ENCODE results near the gene RESP18.
"Not testable (repeated sequence)": the region's sequence is repeated elsewhere in the genome, so short reads cannot be mapped to it uniquely, and the experiment has no call there.

Gene RESP18

DNA sequence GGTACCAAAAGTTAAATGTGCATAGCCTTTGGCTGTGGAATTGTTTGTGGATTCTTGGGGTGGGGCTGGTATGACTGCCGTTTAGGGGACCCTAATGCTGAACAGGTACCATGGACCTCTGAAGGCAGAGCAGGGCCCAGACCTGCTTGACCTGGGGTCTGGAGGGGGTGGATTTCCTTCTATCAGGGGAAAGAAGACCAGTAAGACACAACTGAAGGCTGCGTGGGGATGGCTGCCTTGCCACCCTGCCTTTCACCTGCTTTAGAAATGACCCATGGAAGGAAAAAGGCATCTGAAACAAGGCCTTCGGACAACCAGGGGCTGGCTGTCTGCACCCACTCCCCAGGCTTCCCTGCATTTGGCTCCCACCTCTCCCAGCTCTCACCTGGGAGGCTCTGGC, 17.7 kb upstream of the RESP18 start:
- H3K9me3 Mint-ChIP-seq, result no peaks in the 10 kb centered on the region
- H3K4me3 Mint-ChIP-seq, result no peak overlapping the region
- no peaks in the 10 kb centered on the region for H3K4me1 Mint-ChIP-seq (ENCODE audit: low read depth)
- no peak overlapping the region for H3K27ac Mint-ChIP-seq
- peaks cover 37% of the 10 kb centered on the region for H3K27me3 Mint-ChIP-seq (ENCODE audit: low read depth)
- no peaks in the 10 kb centered on the region for H3K36me3 Mint-ChIP-seq (ENCODE audit: low read depth)

DNA sequence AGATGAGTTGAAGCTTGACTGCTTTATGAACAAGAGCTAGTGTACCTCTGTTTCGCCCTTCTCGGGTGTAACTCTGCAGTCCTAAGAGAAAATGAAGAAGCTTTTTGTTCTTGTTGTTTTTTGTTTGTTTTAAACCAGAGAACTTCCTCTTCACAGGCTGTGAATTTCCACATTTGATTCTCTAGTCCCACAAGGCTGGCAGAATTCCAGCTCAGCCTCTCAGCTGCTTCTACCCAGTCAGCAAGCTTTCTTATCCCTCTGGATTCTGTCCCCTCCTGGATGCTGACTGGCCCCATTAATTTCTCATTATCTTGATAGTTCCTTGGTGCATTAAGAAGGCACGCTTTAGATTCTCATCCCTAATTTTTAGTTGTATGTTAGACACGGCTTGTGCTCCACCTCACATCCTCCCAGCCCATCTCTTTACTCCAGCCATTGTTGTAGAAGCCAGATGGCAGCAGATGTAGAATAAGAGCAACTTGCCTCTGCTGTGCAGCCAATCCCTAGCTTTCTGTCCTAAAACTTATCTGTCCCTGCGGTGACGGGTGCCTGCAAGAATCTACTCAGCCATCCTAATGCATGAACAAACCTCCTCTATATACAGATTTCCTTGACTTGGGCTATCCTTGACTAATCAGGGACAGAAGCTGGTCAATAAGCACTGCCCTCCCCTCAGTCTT, 12.3 kb upstream of the RESP18 start:
- no peaks in the 10 kb centered on the region for H3K36me3 Mint-ChIP-seq (ENCODE audit: low read depth)
- H3K4me1 Mint-ChIP-seq (ENCODE audit: low read depth), result no peaks in the 10 kb centered on the region
- H3K27me3 Mint-ChIP-seq (ENCODE audit: low read depth), result peaks cover 32% of the 10 kb centered on the region
- H3K9me3 Mint-ChIP-seq, result no peaks in the 10 kb centered on the region
- H3K4me3 Mint-ChIP-seq, result no peak overlapping the region
- no peak overlapping the region for H3K27ac Mint-ChIP-seq

GRCh38 chr2:219335373-219335786, 2.8 kb upstream of the RESP18 start:
- Mint-ChIP-seq H3K36me3 (ENCODE audit: low read depth) (no peaks in the 10 kb centered on the region), H3K4me1 (ENCODE audit: low read depth) (no peaks in the 10 kb centered on the region), H3K9me3 (peaks cover 5% of the 10 kb centered on the region), H3K27ac (no peak overlapping the region), H3K4me3 (no peak overlapping the region), H3K27me3 (ENCODE audit: low read depth) (peaks cover 76% of the 10 kb centered on the region)

GRCh38 chr2:219334076-219334475, 1.5 kb upstream of the RESP18 start:
- peaks cover 81% of the 10 kb centered on the region for H3K27me3 Mint-ChIP-seq (ENCODE audit: low read depth)
- no peak overlapping the region for H3K27ac Mint-ChIP-seq
- no peak overlapping the region for H3K4me3 Mint-ChIP-seq

GRCh38 chr2:219331560-219332213, 857 bp downstream of the RESP18 start:
- Mint-ChIP-seq H3K9me3 (peaks cover 5% of the 10 kb centered on the region), H3K27me3 (ENCODE audit: low read depth) (peaks cover 75% of the 10 kb centered on the region), H3K4me1 (ENCODE audit: low read depth) (no peaks in the 10 kb centered on the region), H3K27ac (no peak overlapping the region), H3K4me3 (no peak overlapping the region), H3K36me3 (ENCODE audit: low read depth) (no peaks in the 10 kb centered on the region)

More at GRCh38 chr2:219334076-219334475, 1.5 kb upstream of the RESP18 start:
- H3K4me1 Mint-ChIP-seq (ENCODE audit: low read depth), result no peaks in the 10 kb centered on the region
- H3K9me3 Mint-ChIP-seq, result peaks cover 5% of the 10 kb centered on the region
- no peaks in the 10 kb centered on the region for H3K36me3 Mint-ChIP-seq (ENCODE audit: low read depth)

DNA sequence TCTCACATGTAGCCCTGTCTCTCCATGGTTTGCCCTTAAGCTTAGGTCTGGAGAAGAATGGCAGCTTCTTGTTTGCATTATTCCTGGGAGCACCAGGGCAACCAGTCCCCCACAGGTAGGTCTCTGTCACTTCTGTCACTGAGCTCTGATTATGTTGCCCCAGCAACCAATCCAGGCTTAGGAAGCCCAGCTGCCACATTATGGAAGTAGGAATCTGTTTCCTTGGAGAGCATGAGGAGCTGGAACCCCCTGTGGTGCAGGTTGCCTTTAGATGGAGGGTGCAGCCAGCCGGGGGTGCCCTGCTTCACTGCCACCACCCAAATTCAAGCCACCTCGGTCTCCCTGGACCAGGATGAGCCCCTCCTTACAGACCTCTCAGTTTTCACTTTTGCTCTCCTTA, 4.8 kb downstream of the RESP18 start:
- Mint-ChIP-seq H3K27me3 (ENCODE audit: low read depth) (peaks cover 45% of the 10 kb centered on the region), H3K27ac (no peak overlapping the region), H3K36me3 (ENCODE audit: low read depth) (no peaks in the 10 kb centered on the region), H3K4me1 (ENCODE audit: low read depth) (no peaks in the 10 kb centered on the region), H3K4me3 (no peak overlapping the region), H3K9me3 (no peaks in the 10 kb centered on the region)

DNA sequence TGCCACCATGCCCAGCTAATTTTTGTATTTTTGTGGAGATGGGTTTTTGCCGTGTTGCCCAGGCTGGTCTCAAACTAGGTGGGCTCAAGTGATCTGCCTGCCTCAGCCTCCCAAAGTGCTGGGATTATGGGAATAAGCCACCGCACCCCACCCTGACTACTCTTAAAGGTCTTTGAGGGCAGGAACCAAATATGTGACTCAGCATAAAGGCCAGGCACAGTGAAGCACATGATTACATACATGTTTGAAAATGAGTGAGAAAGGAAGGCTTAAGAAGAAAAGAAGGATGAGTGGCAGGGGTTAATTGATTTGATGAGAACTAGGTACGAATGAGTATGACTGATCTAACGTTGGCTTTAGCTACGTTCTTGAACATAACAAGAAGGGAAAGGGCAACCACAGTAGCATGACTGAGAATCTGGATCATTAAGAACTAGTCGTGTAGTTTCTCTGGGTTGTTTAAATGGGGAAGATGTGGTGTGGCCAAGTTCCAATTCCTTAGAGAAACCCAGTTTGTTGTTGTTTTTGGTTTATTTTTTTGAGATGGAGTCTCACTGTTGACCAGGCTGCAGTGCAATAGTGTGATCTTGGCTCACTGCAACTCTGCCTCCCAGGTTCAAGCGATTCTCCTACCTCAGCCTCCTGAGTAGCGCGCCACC, 6.8 kb downstream of the RESP18 start:
- H3K27me3 Mint-ChIP-seq (ENCODE audit: low read depth), result peaks cover 37% of the 10 kb centered on the region
- H3K4me3 Mint-ChIP-seq, result no peak overlapping the region
- no peaks in the 10 kb centered on the region for H3K9me3 Mint-ChIP-seq
- H3K4me1 Mint-ChIP-seq (ENCODE audit: low read depth), result peaks cover 2% of the 10 kb centered on the region
- H3K36me3 Mint-ChIP-seq (ENCODE audit: low read depth), result no peaks in the 10 kb centered on the region
- H3K27ac Mint-ChIP-seq, result no peak overlapping the region

DNA sequence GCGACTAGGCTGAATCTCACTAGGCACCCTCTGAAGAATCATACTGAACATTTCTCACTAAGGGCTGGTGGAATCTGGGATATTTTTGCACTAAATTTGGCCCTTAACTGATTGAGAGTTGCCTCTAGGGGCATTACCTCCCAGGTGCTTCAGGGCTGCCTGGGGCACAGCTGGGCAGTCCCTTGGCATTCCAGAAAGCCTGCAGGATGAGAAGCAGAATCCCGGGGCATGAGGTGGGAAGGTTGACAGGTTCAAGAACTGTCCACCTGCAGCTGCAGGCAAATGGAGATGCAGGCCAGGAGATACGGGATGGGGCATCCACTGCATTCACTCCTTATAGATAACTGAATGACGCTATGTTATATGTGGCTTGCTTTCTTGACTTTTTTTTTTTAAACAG, 7.4 kb downstream of the RESP18 start:
- Mint-ChIP-seq H3K9me3 (no peaks in the 10 kb centered on the region), H3K36me3 (ENCODE audit: low read depth) (no peaks in the 10 kb centered on the region), H3K27ac (no peak overlapping the region), H3K27me3 (ENCODE audit: low read depth) (peaks cover 31% of the 10 kb centered on the region), H3K4me3 (no peak overlapping the region), H3K4me1 (ENCODE audit: low read depth) (peaks cover 2% of the 10 kb centered on the region)

DNA sequence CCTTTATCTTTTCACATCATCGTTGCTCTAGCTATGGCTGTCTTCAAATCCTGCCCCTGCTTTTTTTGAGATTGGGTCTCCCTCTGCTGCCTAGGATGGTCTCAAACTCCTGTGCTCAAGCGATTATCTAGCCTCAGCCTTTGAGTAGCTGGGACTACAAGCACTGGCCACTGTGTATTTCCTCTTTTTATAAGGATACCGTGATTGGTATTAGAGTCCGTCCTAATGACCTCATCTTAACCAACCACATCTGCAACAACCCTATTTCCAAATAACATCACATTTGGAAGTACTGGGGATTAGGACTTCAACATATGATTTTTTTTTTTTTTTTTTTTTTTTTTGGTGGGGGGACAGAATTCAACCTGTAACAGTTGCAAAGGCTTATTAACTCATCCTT, 9.1 kb downstream of the RESP18 start:
- Mint-ChIP-seq H3K27ac (no peak overlapping the region), H3K36me3 (ENCODE audit: low read depth) (no peaks in the 10 kb centered on the region)

GRCh38 chr2:219314804-219315468, 17.6 kb downstream of the RESP18 start:
- Mint-ChIP-seq H3K27me3 (ENCODE audit: low read depth) (peaks cover 14% of the 10 kb centered on the region), H3K27ac (no peak overlapping the region)

More for the DNA sequence above, 9.1 kb downstream of the RESP18 start:
- peaks cover 2% of the 10 kb centered on the region for H3K4me1 Mint-ChIP-seq (ENCODE audit: low read depth)
- H3K4me3 Mint-ChIP-seq, result no peak overlapping the region
- H3K27me3 Mint-ChIP-seq (ENCODE audit: low read depth), result peaks cover 23% of the 10 kb centered on the region
- no peaks in the 10 kb centered on the region for H3K9me3 Mint-ChIP-seq

GRCh38 chr2:219312683-219313263, 19.8 kb downstream of the RESP18 start:
- H3K9me3 Mint-ChIP-seq; H3K27ac Mint-ChIP-seq; H3K4me3 Mint-ChIP-seq; H3K36me3 Mint-ChIP-seq (ENCODE audit: low read depth); H3K4me1 Mint-ChIP-seq (ENCODE audit: low read depth): not testable (repeated sequence)
- H3K27me3 Mint-ChIP-seq (ENCODE audit: low read depth), result peaks cover 30% of the 10 kb centered on the region

More at GRCh38 chr2:219314804-219315468, 17.6 kb downstream of the RESP18 start:
- Mint-ChIP-seq H3K36me3 (ENCODE audit: low read depth) (no peaks in the 10 kb centered on the region), H3K9me3 (no peaks in the 10 kb centered on the region), H3K4me1 (ENCODE audit: low read depth) (no peaks in the 10 kb centered on the region), H3K4me3 (no peak overlapping the region)

DNA sequence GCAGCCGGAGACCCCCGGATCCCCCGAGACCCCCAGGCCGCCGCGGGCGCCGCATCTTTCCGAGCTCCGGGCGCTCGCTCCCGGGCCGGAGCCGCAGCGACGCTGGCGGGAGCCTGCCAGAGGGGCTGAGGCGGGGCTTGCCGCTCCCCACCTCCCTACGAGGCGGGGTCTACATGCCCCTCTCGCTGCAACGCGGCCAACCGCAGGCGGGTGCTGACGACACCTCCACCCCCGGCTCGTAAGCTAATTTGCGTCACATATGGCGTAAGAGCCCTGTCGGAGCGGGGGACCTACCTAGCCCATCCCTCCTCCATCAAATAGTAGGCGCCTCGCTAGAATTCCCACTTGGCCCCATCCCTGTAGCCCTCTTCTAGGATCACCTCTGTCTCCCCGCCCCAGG, 23.3 kb downstream of the RESP18 start, which contains the start of gene PTPRN:
PTPRN (minus strand) TSS at position 124 of the 400 bp plus-strand sequence; CDS start at position 55, 69 bp downstream.
- Mint-ChIP-seq H3K27ac (no peak within 1 kb of the TSS), H3K4me1 (ENCODE audit: low read depth) (no peaks in the 10 kb centered on the region), H3K27me3 (ENCODE audit: low read depth) (peaks cover 53% of the 10 kb centered on the region), H3K4me3 (no peak within 1 kb of the TSS), H3K9me3 (no peaks in the 10 kb centered on the region), H3K36me3 (ENCODE audit: low read depth) (no peaks in the 10 kb centered on the region)

DNA sequence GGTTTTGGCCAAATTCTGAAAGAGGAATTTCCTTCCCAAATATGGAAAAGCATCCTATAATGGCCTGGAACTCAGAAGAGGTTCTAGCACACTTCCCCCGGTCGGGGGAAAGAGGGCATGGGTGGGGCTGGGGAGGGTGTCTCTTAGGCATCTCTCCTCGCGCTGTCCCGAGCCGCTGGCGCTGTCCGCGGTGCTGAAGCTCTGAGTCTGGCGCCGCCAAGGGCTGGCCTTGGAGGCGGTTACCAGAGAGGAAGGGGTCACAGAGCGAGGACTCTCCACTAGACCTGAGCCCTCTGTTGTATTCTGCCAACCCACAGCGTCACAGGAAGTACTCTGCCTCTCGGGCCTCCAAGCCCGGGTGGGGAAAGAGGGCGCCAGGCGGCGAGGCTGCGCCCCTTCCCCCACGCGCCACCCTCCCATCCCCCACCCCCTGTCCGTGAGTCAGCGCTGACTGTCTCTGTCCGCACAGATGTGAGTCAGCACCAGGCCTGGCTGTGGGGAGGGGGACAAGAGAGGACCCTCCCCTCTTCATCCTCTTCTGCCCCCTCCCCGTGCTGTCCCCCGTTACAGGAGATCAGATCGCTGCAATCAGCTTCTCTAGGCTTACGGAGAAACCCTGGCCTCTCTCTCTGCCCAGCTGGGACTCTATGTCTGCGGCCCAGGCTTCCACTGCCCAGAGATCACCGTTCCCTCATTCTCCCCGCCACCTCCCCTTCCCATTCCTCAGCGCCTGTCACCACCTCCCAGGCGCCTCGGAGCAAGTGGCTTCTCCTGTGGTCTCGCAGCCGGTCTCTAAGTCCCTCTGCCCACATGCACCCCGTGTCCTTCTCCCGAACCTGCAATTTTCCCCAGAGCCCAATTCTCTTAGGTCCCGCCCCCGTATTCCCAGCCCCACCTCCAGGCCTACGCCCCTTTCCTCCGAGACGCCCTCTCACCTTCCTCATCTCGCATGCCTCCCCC, 24.1 kb downstream of the RESP18 start:
- no peak overlapping the region for H3K27ac Mint-ChIP-seq
- H3K36me3 Mint-ChIP-seq (ENCODE audit: low read depth), result no peaks in the 10 kb centered on the region
- H3K9me3 Mint-ChIP-seq, result no peaks in the 10 kb centered on the region
- peaks cover 55% of the 10 kb centered on the region for H3K27me3 Mint-ChIP-seq (ENCODE audit: low read depth)
- H3K4me3 Mint-ChIP-seq, result no peak overlapping the region
- no peaks in the 10 kb centered on the region for H3K4me1 Mint-ChIP-seq (ENCODE audit: low read depth)

Measured in T-helper 1 cell treated with Interleukin-12 subunit alpha and Interleukin-12 subunit beta and Interleukin-4 antibody, amounts not matched to agents 30 μg/mL and 1 μg/mL, for 36 hours (primary cell).